ENCODE results near the gene VAPB.

DNA sequence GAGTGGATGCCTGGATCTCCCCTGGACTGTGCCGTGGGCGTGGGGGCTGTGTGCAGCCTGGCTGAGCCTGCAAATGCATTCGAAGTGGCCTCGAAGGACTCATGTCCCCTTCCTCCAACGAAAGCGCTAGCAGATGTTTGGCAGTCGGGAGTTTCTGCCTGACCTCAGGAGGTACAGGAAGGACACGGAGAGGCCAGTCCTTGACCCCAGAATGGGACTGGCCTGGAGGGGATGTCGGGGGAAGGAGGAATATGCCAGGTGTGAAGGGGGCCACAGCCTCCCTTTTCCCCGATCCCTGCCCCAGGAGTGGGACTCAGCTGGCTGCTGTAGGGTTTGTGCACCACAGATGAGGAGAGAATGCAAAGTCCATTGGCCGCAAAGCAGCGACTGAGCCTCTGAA, 80.6 kb downstream of the VAPB start:
- TF ChIP-seq, protein P1, sequence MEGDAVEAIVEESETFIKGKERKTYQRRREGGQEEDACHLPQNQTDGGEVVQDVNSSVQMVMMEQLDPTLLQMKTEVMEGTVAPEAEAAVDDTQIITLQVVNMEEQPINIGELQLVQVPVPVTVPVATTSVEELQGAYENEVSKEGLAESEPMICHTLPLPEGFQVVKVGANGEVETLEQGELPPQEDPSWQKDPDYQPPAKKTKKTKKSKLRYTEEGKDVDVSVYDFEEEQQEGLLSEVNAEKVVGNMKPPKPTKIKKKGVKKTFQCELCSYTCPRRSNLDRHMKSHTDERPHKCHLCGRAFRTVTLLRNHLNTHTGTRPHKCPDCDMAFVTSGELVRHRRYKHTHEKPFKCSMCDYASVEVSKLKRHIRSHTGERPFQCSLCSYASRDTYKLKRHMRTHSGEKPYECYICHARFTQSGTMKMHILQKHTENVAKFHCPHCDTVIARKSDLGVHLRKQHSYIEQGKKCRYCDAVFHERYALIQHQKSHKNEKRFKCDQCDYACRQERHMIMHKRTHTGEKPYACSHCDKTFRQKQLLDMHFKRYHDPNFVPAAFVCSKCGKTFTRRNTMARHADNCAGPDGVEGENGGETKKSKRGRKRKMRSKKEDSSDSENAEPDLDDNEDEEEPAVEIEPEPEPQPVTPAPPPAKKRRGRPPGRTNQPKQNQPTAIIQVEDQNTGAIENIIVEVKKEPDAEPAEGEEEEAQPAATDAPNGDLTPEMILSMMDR (tag by site-specific recombination; IDR thresholded peaks at IDR 0.05): no peak
- TF ChIP-seq, protein P2, sequence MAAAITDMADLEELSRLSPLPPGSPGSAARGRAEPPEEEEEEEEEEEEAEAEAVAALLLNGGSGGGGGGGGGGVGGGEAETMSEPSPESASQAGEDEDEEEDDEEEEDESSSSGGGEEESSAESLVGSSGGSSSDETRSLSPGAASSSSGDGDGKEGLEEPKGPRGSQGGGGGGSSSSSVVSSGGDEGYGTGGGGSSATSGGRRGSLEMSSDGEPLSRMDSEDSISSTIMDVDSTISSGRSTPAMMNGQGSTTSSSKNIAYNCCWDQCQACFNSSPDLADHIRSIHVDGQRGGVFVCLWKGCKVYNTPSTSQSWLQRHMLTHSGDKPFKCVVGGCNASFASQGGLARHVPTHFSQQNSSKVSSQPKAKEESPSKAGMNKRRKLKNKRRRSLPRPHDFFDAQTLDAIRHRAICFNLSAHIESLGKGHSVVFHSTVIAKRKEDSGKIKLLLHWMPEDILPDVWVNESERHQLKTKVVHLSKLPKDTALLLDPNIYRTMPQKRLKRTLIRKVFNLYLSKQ (tag by site-specific recombination; IDR thresholded peaks at IDR 0.05; ENCODE audit: borderline replicate concordance): no peak
- TF ChIP-seq, protein P3, sequence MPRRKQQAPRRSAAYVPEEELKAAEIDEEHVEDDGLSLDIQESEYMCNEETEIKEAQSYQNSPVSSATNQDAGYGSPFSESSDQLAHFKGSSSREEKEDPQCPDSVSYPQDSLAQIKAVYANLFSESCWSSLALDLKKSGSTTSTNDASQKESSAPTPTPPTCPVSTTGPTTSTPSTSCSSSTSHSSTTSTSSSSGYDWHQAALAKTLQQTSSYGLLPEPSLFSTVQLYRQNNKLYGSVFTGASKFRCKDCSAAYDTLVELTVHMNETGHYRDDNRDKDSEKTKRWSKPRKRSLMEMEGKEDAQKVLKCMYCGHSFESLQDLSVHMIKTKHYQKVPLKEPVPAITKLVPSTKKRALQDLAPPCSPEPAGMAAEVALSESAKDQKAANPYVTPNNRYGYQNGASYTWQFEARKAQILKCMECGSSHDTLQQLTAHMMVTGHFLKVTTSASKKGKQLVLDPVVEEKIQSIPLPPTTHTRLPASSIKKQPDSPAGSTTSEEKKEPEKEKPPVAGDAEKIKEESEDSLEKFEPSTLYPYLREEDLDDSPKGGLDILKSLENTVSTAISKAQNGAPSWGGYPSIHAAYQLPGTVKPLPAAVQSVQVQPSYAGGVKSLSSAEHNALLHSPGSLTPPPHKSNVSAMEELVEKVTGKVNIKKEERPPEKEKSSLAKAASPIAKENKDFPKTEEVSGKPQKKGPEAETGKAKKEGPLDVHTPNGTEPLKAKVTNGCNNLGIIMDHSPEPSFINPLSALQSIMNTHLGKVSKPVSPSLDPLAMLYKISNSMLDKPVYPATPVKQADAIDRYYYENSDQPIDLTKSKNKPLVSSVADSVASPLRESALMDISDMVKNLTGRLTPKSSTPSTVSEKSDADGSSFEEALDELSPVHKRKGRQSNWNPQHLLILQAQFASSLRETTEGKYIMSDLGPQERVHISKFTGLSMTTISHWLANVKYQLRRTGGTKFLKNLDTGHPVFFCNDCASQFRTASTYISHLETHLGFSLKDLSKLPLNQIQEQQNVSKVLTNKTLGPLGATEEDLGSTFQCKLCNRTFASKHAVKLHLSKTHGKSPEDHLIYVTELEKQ (tag by site-specific recombination; IDR thresholded peaks at IDR 0.05; ENCODE audit: borderline replicate concordance): no peak
- TF ChIP-seq ZNF629 (tag by site-specific recombination; IDR thresholded peaks at IDR 0.05) (no peak), BCL11B (tag by site-specific recombination; IDR thresholded peaks at IDR 0.05; ENCODE audit: low read depth) (no peak), ZBTB17 (tag by site-specific recombination; IDR thresholded peaks at IDR 0.05) (no peak), ZNF670 (tag by site-specific recombination; IDR thresholded peaks at IDR 0.05; ENCODE audit: low read depth) (no peak), ZNF184 (tag by site-specific recombination; IDR thresholded peaks at IDR 0.05) (no peak), GLIS1 (tag by site-specific recombination; IDR thresholded peaks at IDR 0.05) (no peak)
- TF ChIP-seq, protein P4, sequence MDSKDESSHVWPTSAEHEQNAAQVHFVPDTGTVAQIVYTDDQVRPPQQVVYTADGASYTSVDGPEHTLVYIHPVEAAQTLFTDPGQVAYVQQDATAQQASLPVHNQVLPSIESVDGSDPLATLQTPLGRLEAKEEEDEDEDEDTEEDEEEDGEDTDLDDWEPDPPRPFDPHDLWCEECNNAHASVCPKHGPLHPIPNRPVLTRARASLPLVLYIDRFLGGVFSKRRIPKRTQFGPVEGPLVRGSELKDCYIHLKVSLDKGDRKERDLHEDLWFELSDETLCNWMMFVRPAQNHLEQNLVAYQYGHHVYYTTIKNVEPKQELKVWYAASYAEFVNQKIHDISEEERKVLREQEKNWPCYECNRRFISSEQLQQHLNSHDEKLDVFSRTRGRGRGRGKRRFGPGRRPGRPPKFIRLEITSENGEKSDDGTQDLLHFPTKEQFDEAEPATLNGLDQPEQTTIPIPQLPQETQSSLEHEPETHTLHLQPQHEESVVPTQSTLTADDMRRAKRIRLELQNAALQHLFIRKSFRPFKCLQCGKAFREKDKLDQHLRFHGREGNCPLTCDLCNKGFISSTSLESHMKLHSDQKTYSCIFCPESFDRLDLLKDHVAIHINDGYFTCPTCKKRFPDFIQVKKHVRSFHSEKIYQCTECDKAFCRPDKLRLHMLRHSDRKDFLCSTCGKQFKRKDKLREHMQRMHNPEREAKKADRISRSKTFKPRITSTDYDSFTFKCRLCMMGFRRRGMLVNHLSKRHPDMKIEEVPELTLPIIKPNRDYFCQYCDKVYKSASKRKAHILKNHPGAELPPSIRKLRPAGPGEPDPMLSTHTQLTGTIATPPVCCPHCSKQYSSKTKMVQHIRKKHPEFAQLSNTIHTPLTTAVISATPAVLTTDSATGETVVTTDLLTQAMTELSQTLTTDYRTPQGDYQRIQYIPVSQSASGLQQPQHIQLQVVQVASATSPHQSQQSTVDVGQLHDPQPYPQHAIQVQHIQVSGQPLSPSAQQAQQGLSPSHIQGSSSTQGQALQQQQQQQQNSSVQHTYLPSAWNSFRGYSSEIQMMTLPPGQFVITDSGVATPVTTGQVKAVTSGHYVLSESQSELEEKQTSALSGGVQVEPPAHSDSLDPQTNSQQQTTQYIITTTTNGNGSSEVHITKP (tag by site-specific recombination; IDR thresholded peaks at IDR 0.05): no peak
- TF ChIP-seq, protein P5, sequence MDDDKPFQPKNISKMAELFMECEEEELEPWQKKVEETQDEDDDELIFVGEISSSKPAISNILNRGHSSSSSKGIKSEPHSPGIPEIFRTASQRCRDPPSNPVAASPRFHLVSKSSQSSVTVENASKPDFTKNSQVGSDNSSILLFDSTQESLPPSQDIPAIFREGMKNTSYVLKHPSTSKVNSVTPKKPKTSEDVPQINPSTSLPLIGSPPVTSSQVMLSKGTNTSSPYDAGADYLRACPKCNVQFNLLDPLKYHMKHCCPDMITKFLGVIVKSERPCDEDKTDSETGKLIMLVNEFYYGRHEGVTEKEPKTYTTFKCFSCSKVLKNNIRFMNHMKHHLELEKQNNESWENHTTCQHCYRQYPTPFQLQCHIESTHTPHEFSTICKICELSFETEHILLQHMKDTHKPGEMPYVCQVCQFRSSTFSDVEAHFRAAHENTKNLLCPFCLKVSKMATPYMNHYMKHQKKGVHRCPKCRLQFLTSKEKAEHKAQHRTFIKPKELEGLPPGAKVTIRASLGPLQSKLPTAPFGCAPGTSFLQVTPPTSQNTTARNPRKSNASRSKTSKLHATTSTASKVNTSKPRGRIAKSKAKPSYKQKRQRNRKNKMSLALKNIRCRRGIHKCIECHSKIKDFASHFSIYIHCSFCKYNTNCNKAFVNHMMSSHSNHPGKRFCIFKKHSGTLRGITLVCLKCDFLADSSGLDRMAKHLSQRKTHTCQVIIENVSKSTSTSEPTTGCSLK (tag by site-specific recombination; IDR thresholded peaks at IDR 0.05): no peak
- TF ChIP-seq, protein P6, sequence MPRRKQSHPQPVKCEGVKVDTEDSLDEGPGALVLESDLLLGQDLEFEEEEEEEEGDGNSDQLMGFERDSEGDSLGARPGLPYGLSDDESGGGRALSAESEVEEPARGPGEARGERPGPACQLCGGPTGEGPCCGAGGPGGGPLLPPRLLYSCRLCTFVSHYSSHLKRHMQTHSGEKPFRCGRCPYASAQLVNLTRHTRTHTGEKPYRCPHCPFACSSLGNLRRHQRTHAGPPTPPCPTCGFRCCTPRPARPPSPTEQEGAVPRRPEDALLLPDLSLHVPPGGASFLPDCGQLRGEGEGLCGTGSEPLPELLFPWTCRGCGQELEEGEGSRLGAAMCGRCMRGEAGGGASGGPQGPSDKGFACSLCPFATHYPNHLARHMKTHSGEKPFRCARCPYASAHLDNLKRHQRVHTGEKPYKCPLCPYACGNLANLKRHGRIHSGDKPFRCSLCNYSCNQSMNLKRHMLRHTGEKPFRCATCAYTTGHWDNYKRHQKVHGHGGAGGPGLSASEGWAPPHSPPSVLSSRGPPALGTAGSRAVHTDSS (tag by site-specific recombination; IDR thresholded peaks at IDR 0.05): no peak
- TF ChIP-seq, protein P7, sequence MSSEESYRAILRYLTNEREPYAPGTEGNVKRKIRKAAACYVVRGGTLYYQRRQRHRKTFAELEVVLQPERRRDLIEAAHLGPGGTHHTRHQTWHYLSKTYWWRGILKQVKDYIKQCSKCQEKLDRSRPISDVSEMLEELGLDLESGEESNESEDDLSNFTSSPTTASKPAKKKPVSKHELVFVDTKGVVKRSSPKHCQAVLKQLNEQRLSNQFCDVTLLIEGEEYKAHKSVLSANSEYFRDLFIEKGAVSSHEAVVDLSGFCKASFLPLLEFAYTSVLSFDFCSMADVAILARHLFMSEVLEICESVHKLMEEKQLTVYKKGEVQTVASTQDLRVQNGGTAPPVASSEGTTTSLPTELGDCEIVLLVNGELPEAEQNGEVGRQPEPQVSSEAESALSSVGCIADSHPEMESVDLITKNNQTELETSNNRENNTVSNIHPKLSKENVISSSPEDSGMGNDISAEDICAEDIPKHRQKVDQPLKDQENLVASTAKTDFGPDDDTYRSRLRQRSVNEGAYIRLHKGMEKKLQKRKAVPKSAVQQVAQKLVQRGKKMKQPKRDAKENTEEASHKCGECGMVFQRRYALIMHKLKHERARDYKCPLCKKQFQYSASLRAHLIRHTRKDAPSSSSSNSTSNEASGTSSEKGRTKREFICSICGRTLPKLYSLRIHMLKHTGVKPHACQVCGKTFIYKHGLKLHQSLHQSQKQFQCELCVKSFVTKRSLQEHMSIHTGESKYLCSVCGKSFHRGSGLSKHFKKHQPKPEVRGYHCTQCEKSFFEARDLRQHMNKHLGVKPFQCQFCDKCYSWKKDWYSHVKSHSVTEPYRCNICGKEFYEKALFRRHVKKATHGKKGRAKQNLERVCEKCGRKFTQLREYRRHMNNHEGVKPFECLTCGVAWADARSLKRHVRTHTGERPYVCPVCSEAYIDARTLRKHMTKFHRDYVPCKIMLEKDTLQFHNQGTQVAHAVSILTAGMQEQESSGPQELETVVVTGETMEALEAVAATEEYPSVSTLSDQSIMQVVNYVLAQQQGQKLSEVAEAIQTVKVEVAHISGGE (tag by site-specific recombination; conservative IDR thresholded peaks at IDR 0.05; ENCODE audit: low read depth): no peak

Data from HEK293 (cell line).